ENCODE results near the gene MCM9.

Gene MCM9

GRCh38 chr6:118932421-118932820 is 2.5 kb downstream of the MCM9 start:
- DNase-seq (ENCODE audit: low spot score): no peak

GRCh38 chr6:118931436-118931835 is 3.5 kb downstream of the MCM9 start:
- no peak for DNase-seq (ENCODE audit: low spot score)

GRCh38 chr6:118930680-118931079 is 4.3 kb downstream of the MCM9 start:
- DNase-seq (ENCODE audit: low spot score): no peak

GRCh38 chr6:118923035-118923434 is 11.9 kb downstream of the MCM9 start:
- DNase-seq (ENCODE audit: low spot score): no peak

GRCh38 chr6:118921084-118921483 is 13.9 kb downstream of the MCM9 start:
- DNase-seq (ENCODE audit: low spot score): no peak

- DNase-seq (ENCODE audit: low spot score): no peak
These were observed 16.6 kb downstream of the MCM9 start for GRCh38 chr6:118918329-118918725.

GRCh38 chr6:118917546-118918328 is 17.2 kb downstream of the MCM9 start:
- no peak for DNase-seq (ENCODE audit: low spot score)

GRCh38 chr6:118914598-118914997 is 20.4 kb downstream of the MCM9 start:
- no peak for DNase-seq (ENCODE audit: low spot score)

- DNase-seq (ENCODE audit: low spot score): no peak
These were observed 21.8 kb downstream of the MCM9 start for GRCh38 chr6:118913161-118913560.

GRCh38 chr6:118912646-118913045 is 22.3 kb downstream of the MCM9 start:
- no peak for DNase-seq (ENCODE audit: low spot score)

- no peak for DNase-seq (ENCODE audit: low spot score)
These were observed 26.5 kb downstream of the MCM9 start for GRCh38 chr6:118908441-118908840.

- no peak for DNase-seq (ENCODE audit: low spot score)
These were observed 29.1 kb downstream of the MCM9 start for GRCh38 chr6:118905851-118906250.

- no peak for DNase-seq (ENCODE audit: low spot score)
These were observed 29.9 kb downstream of the MCM9 start for GRCh38 chr6:118905084-118905483.

GRCh38 chr6:118903691-118904090 is 31.3 kb downstream of the MCM9 start:
- no peak for DNase-seq (ENCODE audit: low spot score)

- DNase-seq (ENCODE audit: low spot score): no peak
These were observed 31.8 kb downstream of the MCM9 start for GRCh38 chr6:118903138-118903537.

GRCh38 chr6:118902726-118903125 is 32.2 kb downstream of the MCM9 start:
- DNase-seq (ENCODE audit: low spot score): no peak

- no peak for DNase-seq (ENCODE audit: low spot score)
These were observed 35.0 kb downstream of the MCM9 start for GRCh38 chr6:118899948-118900347.

- DNase-seq (ENCODE audit: low spot score): peak; percentile 15
These were observed 37.6 kb downstream of the MCM9 start for GRCh38 chr6:118897386-118897785.

- DNase-seq (ENCODE audit: low spot score): peak; percentile 83
These were observed 38.4 kb downstream of the MCM9 start for GRCh38 chr6:118896339-118897136.

- no peak for DNase-seq (ENCODE audit: low spot score)
These were observed 39.1 kb downstream of the MCM9 start for GRCh38 chr6:118895859-118896258.

GRCh38 chr6:118895261-118895560 is 39.7 kb downstream of the MCM9 start:
- peak; percentile 65 for DNase-seq (ENCODE audit: low spot score)

- peak; percentile 64 for DNase-seq (ENCODE audit: low spot score)
These were observed 40.3 kb downstream of the MCM9 start for GRCh38 chr6:118894425-118895260.
